ENCODE results near the gene GPS2. TPM values are rescaled to one million over a fixed set of nuclear protein-coding genes. Genes with fewer than 3 reads are reported as not detected.

Gene GPS2
- total and polyA plus RNA-seq, 3 donors from 2014 or later, result 204 to 239 (median 219) TPM

- intact Hi-C loops (cut with DNase I; ENCODE audit: low total_unique reads), result no loop called here
- 20 to 75% methylated on average over 1 to 2 of the region's 2 CpGs for WGBS, 2 donors
- Histone ChIP-seq H3K36me3 (ENCODE audit: low read depth, missing control alignments) (no peaks in the 10 kb centered on the region), H3K4me3 (no peak overlapping the region), H3K9me3 (no peaks in the 10 kb centered on the region), H3K27ac (no peak overlapping the region), H3K27me3 (no peaks in the 10 kb centered on the region), H3K4me1 (peaks cover 30% of the 10 kb centered on the region)
- no peak for TF ChIP-seq POLR2A (IDR thresholded peaks at IDR 0.05)
- TF ChIP-seq, protein P1, sequence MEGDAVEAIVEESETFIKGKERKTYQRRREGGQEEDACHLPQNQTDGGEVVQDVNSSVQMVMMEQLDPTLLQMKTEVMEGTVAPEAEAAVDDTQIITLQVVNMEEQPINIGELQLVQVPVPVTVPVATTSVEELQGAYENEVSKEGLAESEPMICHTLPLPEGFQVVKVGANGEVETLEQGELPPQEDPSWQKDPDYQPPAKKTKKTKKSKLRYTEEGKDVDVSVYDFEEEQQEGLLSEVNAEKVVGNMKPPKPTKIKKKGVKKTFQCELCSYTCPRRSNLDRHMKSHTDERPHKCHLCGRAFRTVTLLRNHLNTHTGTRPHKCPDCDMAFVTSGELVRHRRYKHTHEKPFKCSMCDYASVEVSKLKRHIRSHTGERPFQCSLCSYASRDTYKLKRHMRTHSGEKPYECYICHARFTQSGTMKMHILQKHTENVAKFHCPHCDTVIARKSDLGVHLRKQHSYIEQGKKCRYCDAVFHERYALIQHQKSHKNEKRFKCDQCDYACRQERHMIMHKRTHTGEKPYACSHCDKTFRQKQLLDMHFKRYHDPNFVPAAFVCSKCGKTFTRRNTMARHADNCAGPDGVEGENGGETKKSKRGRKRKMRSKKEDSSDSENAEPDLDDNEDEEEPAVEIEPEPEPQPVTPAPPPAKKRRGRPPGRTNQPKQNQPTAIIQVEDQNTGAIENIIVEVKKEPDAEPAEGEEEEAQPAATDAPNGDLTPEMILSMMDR (IDR thresholded peaks at IDR 0.05), result no peak
- no peak for DNase-seq
These were observed 23.0 kb downstream of the GPS2 start for GRCh38 chr17:7292194-7292593.

DNA sequence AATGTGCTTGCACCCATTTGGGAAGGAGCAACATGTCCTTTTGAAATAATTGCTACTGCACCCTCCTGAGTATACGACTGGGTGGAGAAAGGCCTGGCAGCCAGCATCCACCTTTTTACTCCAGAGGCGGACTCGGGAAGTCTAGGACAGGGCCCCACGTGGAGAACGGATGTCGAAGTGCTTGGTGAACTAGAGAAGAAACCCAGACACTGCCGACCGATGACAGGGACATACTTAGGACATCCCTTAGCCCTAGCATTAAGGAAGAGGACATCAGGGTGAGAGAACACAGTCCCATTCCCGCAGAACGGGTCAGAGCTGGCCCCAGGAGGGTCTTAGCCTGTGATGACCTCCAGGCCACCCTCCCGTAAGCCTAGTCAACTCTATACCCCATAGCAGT lies 24.5 kb downstream of the GPS2 start:
- 85 to 86% methylated on average over 4 to 11 of the region's 11 CpGs for WGBS, 2 donors
- H3K27ac ChIP-seq, result no peak overlapping the region
- no peaks in the 10 kb centered on the region for H3K9me3 ChIP-seq
- DNase-seq, result no peak
- TF ChIP-seq, protein P1 (IDR thresholded peaks at IDR 0.05), result no peak
- TF ChIP-seq POLR2A (IDR thresholded peaks at IDR 0.05), result no peak
- no peaks in the 10 kb centered on the region for H3K36me3 ChIP-seq (ENCODE audit: low read depth, missing control alignments)
- H3K4me1 ChIP-seq, result peaks cover 20% of the 10 kb centered on the region
- no peaks in the 10 kb centered on the region for H3K27me3 ChIP-seq
- intact Hi-C loops (cut with DNase I; ENCODE audit: low total_unique reads), result no loop called here
- no peak overlapping the region for H3K4me3 ChIP-seq

DNA sequence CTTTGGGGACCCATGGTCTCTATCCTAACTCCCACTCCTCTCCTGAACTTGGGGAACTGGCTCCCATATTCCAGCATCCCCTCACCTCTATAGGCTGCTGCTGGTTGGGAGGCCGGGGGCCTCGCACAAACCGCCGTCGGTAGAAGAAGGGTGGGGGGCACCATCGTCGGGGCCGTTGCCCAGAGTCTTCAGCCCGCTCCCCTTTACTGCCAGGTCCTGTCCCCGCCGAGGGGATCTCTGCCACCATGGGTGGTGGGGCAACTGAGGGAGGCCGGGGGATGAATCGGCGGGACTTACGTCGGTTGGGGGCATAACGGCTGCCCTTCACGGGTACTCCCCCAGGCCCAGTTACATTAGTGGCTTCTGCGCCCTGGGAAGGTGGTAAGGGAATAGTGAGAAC lies 25.0 kb downstream of the GPS2 start:
- 87 to 94% methylated on average over 14 to 19 of the region's 19 CpGs for WGBS, 2 donors
- Histone ChIP-seq H3K9me3 (no peaks in the 10 kb centered on the region), H3K36me3 (ENCODE audit: low read depth, missing control alignments) (no peaks in the 10 kb centered on the region), H3K27ac (no peak overlapping the region), H3K4me3 (no peak overlapping the region), H3K4me1 (peaks cover 20% of the 10 kb centered on the region), H3K27me3 (no peaks in the 10 kb centered on the region)
- DNase-seq, result no peak
- intact Hi-C loops (cut with DNase I; ENCODE audit: low total_unique reads), result no loop called here
- TF ChIP-seq, protein P1 (IDR thresholded peaks at IDR 0.05), result no peak
- TF ChIP-seq POLR2A (IDR thresholded peaks at IDR 0.05), result no peak

DNA sequence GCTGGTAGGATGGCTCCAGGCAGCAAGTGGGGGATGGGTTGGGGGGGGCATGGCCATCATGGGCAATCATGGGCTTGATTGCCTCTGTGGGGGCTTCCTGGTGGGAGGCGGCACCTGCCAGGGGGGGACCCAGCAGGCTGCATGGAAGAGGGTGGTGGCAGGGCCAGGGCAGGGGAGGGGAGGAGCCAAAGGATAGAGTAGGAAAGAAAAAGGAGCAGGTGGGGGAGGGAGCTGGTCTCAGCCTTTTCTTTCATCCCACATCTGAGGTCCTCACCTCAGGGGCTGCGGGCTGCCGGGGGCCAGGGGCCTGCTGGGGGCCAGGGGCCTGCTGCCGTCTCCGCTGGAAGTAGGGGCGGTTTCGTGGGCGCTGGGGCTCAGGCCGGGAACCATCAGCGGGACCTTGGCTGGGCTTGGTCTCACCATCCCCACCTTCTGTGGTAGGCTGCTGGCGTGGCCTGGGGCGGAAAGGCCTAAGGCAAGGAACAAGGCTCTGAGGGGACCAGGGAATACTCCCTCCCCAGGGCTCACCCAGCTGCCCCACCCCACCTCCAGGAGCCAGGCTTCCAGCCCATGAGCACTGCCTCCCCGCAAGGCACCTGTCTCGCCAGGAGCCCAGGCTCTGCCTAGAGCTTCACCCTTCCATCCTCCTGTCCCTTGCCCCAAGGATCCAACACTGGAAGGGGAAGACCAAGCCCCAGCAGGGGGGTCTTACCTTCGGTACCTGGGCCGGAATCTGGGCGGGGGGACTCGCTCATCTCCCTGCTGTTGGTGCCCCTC lies 25.7 kb downstream of the GPS2 start:
- Histone ChIP-seq H3K4me3 (no peak overlapping the region), H3K36me3 (ENCODE audit: low read depth, missing control alignments) (no peaks in the 10 kb centered on the region), H3K4me1 (peaks cover 15% of the 10 kb centered on the region), H3K9me3 (no peaks in the 10 kb centered on the region), H3K27ac (no peak overlapping the region), H3K27me3 (no peaks in the 10 kb centered on the region)
- no peak for DNase-seq
- WGBS, 2 donors, result 79% methylated on average over 10 to 18 of the region's 18 CpGs
- intact Hi-C loops (cut with DNase I; ENCODE audit: low total_unique reads), result no loop called here
- TF ChIP-seq, protein P1 (IDR thresholded peaks at IDR 0.05), result no peak
- no peak for TF ChIP-seq POLR2A (IDR thresholded peaks at IDR 0.05)

DNA sequence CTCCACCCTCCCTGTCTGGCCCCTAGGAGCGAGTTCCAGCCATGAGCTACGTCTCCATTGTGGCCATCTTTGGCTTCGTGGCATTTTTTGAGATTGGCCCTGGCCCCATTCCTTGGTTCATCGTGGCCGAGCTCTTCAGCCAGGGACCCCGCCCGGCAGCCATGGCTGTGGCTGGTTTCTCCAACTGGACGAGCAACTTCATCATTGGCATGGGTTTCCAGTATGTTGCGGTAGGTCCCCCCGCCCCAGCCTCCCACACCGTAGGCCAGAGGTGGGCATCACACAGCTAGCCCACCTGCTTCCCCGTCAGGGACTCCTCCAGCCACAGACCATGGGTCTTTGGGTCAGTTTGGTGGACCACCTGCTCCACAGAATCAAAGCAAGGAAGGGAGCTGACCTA lies 29.5 kb downstream of the GPS2 start:
- DNase-seq, result no peak
- no peak for TF ChIP-seq POLR2A (IDR thresholded peaks at IDR 0.05)
- TF ChIP-seq, protein P1 (IDR thresholded peaks at IDR 0.05), result no peak
- Histone ChIP-seq H3K4me3 (no peak overlapping the region), H3K9me3 (no peaks in the 10 kb centered on the region), H3K4me1 (peaks cover 11% of the 10 kb centered on the region), H3K27me3 (no peaks in the 10 kb centered on the region), H3K27ac (no peak overlapping the region), H3K36me3 (ENCODE audit: low read depth, missing control alignments) (no peaks in the 10 kb centered on the region)
- intact Hi-C loops (cut with DNase I; ENCODE audit: low total_unique reads), result no loop called here
- 87 to 92% methylated on average over 12 of the region's 12 CpGs for WGBS, 2 donors
